ENCODE data around the gene CXCL17.
"Not testable (repeated sequence)": the region's sequence is repeated elsewhere in the genome, so short reads cannot be mapped to it uniquely, and the experiment has no call there.

Gene CXCL17

GRCh38 chr19:42465827-42466280 is 23.1 kb upstream of the CXCL17 start:
- DNase-seq: peak; percentile 83

- no peak for DNase-seq
These were observed 19.1 kb upstream of the CXCL17 start for GRCh38 chr19:42461700-42462324.

- not testable (repeated sequence) for DNase-seq
These were observed 18.5 kb upstream of the CXCL17 start for GRCh38 chr19:42461231-42461630.

- DNase-seq: no peak
These were observed 17.2 kb upstream of the CXCL17 start for GRCh38 chr19:42459926-42460325.

GRCh38 chr19:42455621-42456081 is 12.9 kb upstream of the CXCL17 start:
- DNase-seq: no peak

GRCh38 chr19:42455086-42455485 is 12.3 kb upstream of the CXCL17 start:
- DNase-seq: no peak

GRCh38 chr19:42452590-42452989 is 9.8 kb upstream of the CXCL17 start:
- DNase-seq: no peak

GRCh38 chr19:42450314-42450934 is 7.7 kb upstream of the CXCL17 start:
- peak; percentile 68 for DNase-seq

- DNase-seq: not testable (repeated sequence)
These were observed 5.6 kb upstream of the CXCL17 start for GRCh38 chr19:42448306-42448705.

GRCh38 chr19:42445948-42446347 is 3.2 kb upstream of the CXCL17 start:
- DNase-seq: no peak

GRCh38 chr19:42443944-42444398 is 1.2 kb upstream of the CXCL17 start:
- DNase-seq: no peak

GRCh38 chr19:42441049-42441445 is 1.7 kb downstream of the CXCL17 start:
- peak; percentile 30 for DNase-seq

- peak; percentile 71 for DNase-seq
These were observed 2.2 kb downstream of the CXCL17 start for GRCh38 chr19:42440357-42441048.

- no peak for DNase-seq
These were observed 6.7 kb downstream of the CXCL17 start for GRCh38 chr19:42436006-42436405.

- no peak for DNase-seq
These were observed 7.4 kb downstream of the CXCL17 start for GRCh38 chr19:42435316-42435715.

GRCh38 chr19:42433503-42434260 is 9.1 kb downstream of the CXCL17 start:
- peak; percentile 73 for DNase-seq

- no peak for DNase-seq
These were observed 11.3 kb downstream of the CXCL17 start for GRCh38 chr19:42431486-42431885.

- no peak for DNase-seq
These were observed 14.1 kb downstream of the CXCL17 start for GRCh38 chr19:42428676-42429075.

- DNase-seq: no peak
These were observed 15.4 kb downstream of the CXCL17 start, which contains the start of gene LIPE for GRCh38 chr19:42427313-42427712. Gene LIPE (minus strand): TSS chr19:42427388. CDS start chr19:42427149, 239 bp downstream.

GRCh38 chr19:42426643-42427042 is 16.1 kb downstream of the CXCL17 start:
- no peak for DNase-seq

GRCh38 chr19:42424712-42425131 is 18.0 kb downstream of the CXCL17 start:
- DNase-seq: no peak

GRCh38 chr19:42424345-42424707 is 18.4 kb downstream of the CXCL17 start:
- no peak for DNase-seq
